Uterus (tissue), 4 donors: ENCODE measurements around the gene SLC9A6. TPM values are rescaled to one million over a fixed set of nuclear protein-coding genes. Genes with fewer than 3 reads are reported as not detected.

Source experiments
- DNase-seq, 2 donors: peaks; one replicate each; pipeline ENCODE4 v3.0.0-alpha.2; 2019 to 2020
- H3K27ac ChIP-seq, 2 donors: fragments of 200-600 bp; sonication (generic); 1 replicate in 1 of 2; 2 replicates in 1 of 2; pipeline ENCODE4 v1.5.1; 2016 to 2018
- H3K27me3 ChIP-seq, 2 donors: fragments of 200-600 bp; sonication (generic); one replicate each; pipeline ENCODE4 v1.5.1; 2018 to 2019; ENCODE audit warnings: control low read depth in 1 of 2
- H3K36me3 ChIP-seq, 2 donors: fragments of 200-600 bp; sonication (generic); one replicate each; pipeline ENCODE4 v1.5.1; 2019; ENCODE audit warnings: control low read depth in 1 of 2
- H3K4me1 ChIP-seq, 2 donors: fragments of 200-600 bp; sonication (generic); one replicate each; pipeline ENCODE4 v1.5.1; 2018 to 2019; ENCODE audit warnings: control low read depth in 1 of 2
- H3K4me3 ChIP-seq, 2 donors: fragments of 200-600 bp; sonication (generic); 1 replicate in 1 of 2; 2 replicates in 1 of 2; pipeline ENCODE4 v1.5.1; 2018 to 2019; ENCODE audit warnings: mild to moderate bottlenecking in 1 of 2
- H3K9me3 ChIP-seq, 2 donors: fragments of 200-600 bp; sonication (generic); one replicate each; pipeline ENCODE4 v1.5.1; 2019; ENCODE audit warnings: control low read depth in 1 of 2
- POLR2A ChIP-seq, 2 donors: fragments of 450-650 bp; IDR thresholded peaks; one replicate each; pipeline ENCODE4 v1.6.1; 2016; ENCODE audit warnings: antibody characterized with exemption in 2 of 2, mild to moderate bottlenecking in 1 of 2, moderate library complexity in 1 of 2
- intact Hi-C: fragments of 100-400 bp; cut with DNase I; formaldehyde crosslinking; loops from one replicate; pipeline ENCODE4 v1.15.1; 2023; ENCODE audit warnings: low total_unique reads
- total RNA-seq, 4 donors: library from RNA; depleted of rRNA in 3 of 4; stranded (reverse); fragments of >200 nt in 3 of 4; gene quantifications; one replicate each; pipeline versions ENCODE4 v1.1.0 to v1.2.4, GENCODE V29; 2014 to 2023
- TF ChIP-seq, protein P1 (sequence below), 4 experiments: fragments of 200-600 bp in 2 of 4; fragments of 450-650 bp in 2 of 4; sonication (generic) in 2 of 4; IDR thresholded peaks; one replicate each; pipeline ENCODE4 v1.5.1; 2016 to 2019; ENCODE audit warnings: antibody characterized with exemption in 4 of 4, mild to moderate bottlenecking in 2 of 4, moderate library complexity in 1 of 4
- donor health status: DM: yes; HTN: yes; CAD: no.

Gene SLC9A6
- 10 to 100 TPM in 2 of 4 donors, 1 to 10 TPM in 2; 7.9 to 33.5 (median 13.7) TPM for total RNA-seq

DNA sequence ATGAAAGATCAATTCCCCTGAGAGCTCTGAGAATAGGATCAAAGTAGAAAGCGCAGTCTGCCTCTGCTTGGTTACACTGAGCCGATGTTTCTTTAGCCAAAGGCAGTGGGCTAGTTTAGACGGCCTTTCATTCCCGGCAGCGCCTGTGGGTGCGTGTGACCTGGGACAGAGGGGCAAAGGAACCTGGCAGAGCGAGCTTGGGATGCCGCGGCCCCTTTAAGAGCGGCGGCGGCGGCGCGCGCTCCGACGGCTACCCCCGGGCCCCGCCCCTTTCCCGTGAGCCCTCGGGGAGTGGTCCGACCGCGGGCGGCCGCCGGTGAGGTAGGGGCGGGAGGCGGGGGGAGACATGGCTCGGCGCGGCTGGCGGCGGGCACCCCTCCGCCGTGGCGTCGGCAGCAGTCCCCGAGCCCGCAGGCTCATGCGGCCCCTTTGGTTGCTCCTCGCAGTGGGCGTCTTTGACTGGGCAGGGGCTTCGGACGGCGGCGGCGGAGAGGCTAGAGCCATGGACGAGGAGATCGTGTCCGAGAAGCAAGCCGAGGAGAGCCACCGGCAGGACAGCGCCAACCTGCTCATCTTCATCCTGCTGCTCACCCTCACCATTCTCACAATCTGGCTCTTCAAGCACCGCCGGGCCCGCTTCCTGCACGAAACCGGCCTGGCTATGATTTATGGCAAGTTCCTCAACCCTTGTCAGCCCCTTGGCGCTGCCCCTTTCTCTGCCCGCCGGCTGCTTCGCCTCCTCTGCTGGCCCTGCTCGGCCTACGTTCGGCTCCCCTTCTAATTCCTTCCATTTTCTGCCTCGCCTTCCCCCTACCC is at the start of gene SLC9A6:
Gene SLC9A6 (plus strand): TSS at position 279 of the 816 bp plus-strand sequence. CDS start 224 bp downstream, at position 503.
- H3K9me3 ChIP-seq, result no peaks in the 10 kb centered on the region
- H3K27ac ChIP-seq, result peak within 1 kb of the TSS; percentile 87 to 91
- peak; percentile 69 to 75 for DNase-seq
- H3K36me3 ChIP-seq, result no peaks in the 10 kb centered on the region
- no peaks in the 10 kb centered on the region for H3K27me3 ChIP-seq
- H3K4me3 ChIP-seq, result peak within 1 kb of the TSS; percentile 61 to 72
- intact Hi-C loops, result no loop called here
- TF ChIP-seq POLR2A (IDR thresholded peaks at IDR 0.05), result peak; percentile 34 to 43
- TF ChIP-seq, protein P1, sequence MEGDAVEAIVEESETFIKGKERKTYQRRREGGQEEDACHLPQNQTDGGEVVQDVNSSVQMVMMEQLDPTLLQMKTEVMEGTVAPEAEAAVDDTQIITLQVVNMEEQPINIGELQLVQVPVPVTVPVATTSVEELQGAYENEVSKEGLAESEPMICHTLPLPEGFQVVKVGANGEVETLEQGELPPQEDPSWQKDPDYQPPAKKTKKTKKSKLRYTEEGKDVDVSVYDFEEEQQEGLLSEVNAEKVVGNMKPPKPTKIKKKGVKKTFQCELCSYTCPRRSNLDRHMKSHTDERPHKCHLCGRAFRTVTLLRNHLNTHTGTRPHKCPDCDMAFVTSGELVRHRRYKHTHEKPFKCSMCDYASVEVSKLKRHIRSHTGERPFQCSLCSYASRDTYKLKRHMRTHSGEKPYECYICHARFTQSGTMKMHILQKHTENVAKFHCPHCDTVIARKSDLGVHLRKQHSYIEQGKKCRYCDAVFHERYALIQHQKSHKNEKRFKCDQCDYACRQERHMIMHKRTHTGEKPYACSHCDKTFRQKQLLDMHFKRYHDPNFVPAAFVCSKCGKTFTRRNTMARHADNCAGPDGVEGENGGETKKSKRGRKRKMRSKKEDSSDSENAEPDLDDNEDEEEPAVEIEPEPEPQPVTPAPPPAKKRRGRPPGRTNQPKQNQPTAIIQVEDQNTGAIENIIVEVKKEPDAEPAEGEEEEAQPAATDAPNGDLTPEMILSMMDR (IDR thresholded peaks at IDR 0.05), result no peak
- no peaks in the 10 kb centered on the region for H3K4me1 ChIP-seq

DNA sequence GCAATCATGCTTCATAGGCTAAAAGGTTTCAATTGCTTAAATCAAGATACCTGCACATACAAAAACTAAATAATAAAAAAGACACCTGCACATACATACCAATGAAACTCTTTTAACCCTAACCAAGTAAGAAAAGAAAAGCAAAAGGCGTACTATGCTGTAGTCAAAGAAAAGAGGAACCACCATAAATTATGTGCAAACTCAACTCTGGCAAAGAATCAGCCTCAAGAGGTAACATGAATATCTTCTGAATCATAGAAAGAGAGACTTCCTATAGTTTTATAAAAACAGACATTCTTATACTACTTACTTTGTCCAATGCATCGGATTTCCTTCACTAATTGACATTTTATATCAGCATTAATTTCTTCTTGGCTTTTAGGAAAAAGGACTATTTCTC is 40.7 kb upstream of the SLC9A6 start:
- H3K9me3 ChIP-seq, result no peaks in the 10 kb centered on the region
- intact Hi-C loops, result no loop called here

DNA sequence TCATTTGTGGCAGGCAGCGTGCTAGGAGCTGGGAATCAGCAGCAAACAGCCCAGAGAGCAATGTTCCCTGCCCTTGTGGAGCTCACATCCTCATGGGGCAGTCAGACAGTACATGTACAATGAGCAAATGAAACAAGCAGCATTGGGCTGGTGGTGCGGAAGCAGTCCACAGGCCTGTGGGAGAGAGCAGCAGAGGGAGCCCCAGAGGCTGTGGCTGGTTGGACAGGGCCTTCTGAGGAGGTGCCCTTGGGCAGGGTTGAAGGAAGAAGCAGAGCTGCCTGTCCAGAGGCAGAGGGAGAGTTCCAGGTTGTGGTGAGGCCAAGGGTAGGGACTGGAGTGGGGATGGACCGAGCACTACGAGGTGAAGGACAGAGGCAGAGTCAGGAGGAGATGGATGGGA is 33.9 kb upstream of the SLC9A6 start:
- Histone ChIP-seq H3K4me3 (no peak overlapping the region), H3K9me3 (no peaks in the 10 kb centered on the region), H3K27me3 (peaks cover 0 to 5% of the 10 kb centered on the region in 2 donors), H3K27ac (no peak overlapping the region), H3K36me3 (no peaks in the 10 kb centered on the region), H3K4me1 (no peaks in the 10 kb centered on the region)
- TF ChIP-seq, protein P1 (IDR thresholded peaks at IDR 0.05), result no peak
- no peak for TF ChIP-seq POLR2A (IDR thresholded peaks at IDR 0.05)
- intact Hi-C loops, result no loop called here
- DNase-seq, result no peak

More for the DNA sequence above, 40.7 kb upstream of the SLC9A6 start:
- Histone ChIP-seq H3K4me3 (no peak overlapping the region), H3K27ac (no peak overlapping the region), H3K27me3 (no peaks in the 10 kb centered on the region), H3K36me3 (no peaks in the 10 kb centered on the region), H3K4me1 (no peaks in the 10 kb centered on the region)
- no peak for TF ChIP-seq POLR2A (IDR thresholded peaks at IDR 0.05)
- TF ChIP-seq, protein P1 (IDR thresholded peaks at IDR 0.05), result no peak
- no peak for DNase-seq

DNA sequence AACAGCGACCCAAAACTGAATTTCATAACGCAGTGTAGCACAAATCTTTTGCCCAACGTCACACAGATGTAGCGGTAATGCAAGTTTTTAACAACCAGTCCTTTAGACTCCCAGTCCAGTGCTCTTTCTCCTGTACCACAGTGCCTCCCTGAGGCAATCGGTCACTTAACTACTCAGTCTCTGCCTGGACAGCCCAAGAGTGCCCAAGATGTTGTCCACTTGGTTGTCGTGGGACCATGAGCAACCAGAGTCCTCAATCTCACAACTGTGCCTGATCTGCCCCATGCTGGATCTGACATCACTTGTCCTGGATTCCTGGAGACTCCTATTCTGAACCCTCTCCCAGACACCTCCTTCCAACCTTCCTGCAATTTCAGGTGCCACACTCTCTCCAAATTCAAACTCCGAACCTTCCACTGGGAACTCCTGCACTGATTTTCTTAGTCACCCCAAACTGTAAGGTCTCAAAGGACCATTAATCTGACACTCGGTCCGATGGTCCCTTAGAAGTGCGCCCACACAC is 12.1 kb upstream of the SLC9A6 start:
- intact Hi-C loops, result no loop called here
- Histone ChIP-seq H3K4me3 (peak overlapping the region; percentile 62 to 64), H3K9me3 (no peaks in the 10 kb centered on the region), H3K36me3 (no peaks in the 10 kb centered on the region), H3K27ac (peak overlapping the region; percentile 95 to 96), H3K27me3 (no peaks in the 10 kb centered on the region), H3K4me1 (no peaks in the 10 kb centered on the region)
- DNase-seq, result no peak
- TF ChIP-seq, protein P1 (IDR thresholded peaks at IDR 0.05), result no peak
- TF ChIP-seq POLR2A (IDR thresholded peaks at IDR 0.05), result no peak
